OCI-LY3 (cell line): ENCODE measurements around the gene ESCO1.

ENCODE experiments used
- EZH2phosphoT487 ChIP-seq: fragments of 200-600 bp; shearing (Covaris generic); IDR thresholded peaks from 2 replicates; pipeline ENCODE4 v1.6.1; 2018; ENCODE audit warnings: antibody characterized with exemption, mixed run types, low read depth
- TF ChIP-seq, protein P1 (sequence below): fragments of 200-600, 300-600 bp; sonication (generic); IDR thresholded peaks from 2 replicates; pipeline ENCODE4 v1.5.1; 2014; ENCODE audit warnings: antibody characterized with exemption, low read length, low read depth

DNA sequence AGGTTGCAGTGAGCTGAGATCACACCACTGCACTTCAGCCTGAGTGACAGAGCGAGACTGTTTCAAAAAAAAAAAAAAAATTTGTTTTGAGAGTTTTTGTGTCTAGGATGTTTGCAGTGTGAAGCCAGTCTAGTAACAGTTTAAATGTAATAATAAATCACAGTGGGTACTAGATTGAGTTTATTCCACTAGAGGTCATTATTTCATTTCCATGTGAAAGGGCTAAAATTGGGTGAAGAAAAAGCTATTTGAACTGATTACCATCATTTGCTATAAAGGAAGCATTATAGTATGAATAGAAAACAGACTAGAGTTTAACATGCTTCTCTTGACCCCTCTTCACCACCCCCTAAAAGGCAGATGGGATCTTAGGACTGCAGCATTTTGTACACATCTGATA lies 31.9 kb upstream of the ESCO1 start:
- no peak for TF ChIP-seq EZH2phosphoT487
- TF ChIP-seq, protein P1, sequence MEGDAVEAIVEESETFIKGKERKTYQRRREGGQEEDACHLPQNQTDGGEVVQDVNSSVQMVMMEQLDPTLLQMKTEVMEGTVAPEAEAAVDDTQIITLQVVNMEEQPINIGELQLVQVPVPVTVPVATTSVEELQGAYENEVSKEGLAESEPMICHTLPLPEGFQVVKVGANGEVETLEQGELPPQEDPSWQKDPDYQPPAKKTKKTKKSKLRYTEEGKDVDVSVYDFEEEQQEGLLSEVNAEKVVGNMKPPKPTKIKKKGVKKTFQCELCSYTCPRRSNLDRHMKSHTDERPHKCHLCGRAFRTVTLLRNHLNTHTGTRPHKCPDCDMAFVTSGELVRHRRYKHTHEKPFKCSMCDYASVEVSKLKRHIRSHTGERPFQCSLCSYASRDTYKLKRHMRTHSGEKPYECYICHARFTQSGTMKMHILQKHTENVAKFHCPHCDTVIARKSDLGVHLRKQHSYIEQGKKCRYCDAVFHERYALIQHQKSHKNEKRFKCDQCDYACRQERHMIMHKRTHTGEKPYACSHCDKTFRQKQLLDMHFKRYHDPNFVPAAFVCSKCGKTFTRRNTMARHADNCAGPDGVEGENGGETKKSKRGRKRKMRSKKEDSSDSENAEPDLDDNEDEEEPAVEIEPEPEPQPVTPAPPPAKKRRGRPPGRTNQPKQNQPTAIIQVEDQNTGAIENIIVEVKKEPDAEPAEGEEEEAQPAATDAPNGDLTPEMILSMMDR: peak; percentile 27; the same call in 1 of the 2 replicates
